Kidney (tissue), 14 donors: ENCODE results near the gene SPTY2D1. TPM values are rescaled to one million over a fixed set of nuclear protein-coding genes. Genes with fewer than 3 reads are reported as not detected.
"Not testable (repeated sequence)": the region's sequence is repeated elsewhere in the genome, so short reads cannot be mapped to it uniquely, and the experiment has no call there.

Experiments
- DNase-seq, 5 donors: peaks; one replicate each; pipeline ENCODE4 v3.0.0-alpha.2; 2013 to 2020
- FAIRE-seq: peaks from 2 replicates; lab custom pipeline; 2012; peaks lifted over from hg19 to GRCh38; lab: Jason Lieb, UNC
- H3K27ac ChIP-seq, 2 donors: one replicate each; pipeline ENCODE4 v1.7.0; 2013; ENCODE audit warnings: low read depth in 2 of 2, low read length in 2 of 2, inconsistent platforms in 1 of 2
- H3K27me3 ChIP-seq: one replicate; pipeline ENCODE4 v1.7.1; 2013; ENCODE audit warnings: low read length, inconsistent platforms; ENCODE audit not compliant: control insufficient read depth, insufficient read depth
- H3K36me3 ChIP-seq, 3 donors: one replicate each; pipeline versions ENCODE4 v1.7.0 to v1.7.1; 2013; ENCODE audit warnings: low read length in 3 of 3, control low read depth in 1 of 3, inconsistent platforms in 1 of 3; ENCODE audit not compliant: insufficient read depth in 3 of 3, control insufficient read depth in 2 of 3
- H3K4me1 ChIP-seq, 3 donors: one replicate each; pipeline versions ENCODE4 v1.7.0 to v1.7.1; 2013; ENCODE audit warnings: low read length in 3 of 3, inconsistent platforms in 1 of 3, low read depth in 1 of 3; ENCODE audit not compliant: control insufficient read depth in 2 of 3, insufficient read depth in 2 of 3
- H3K4me3 ChIP-seq, 3 donors: one replicate each; pipeline versions ENCODE4 v1.7.0 to v1.8.1; 2013; ENCODE audit warnings: low read length in 3 of 3, control low read depth in 1 of 3, inconsistent platforms in 1 of 3
- H3K9ac ChIP-seq, 3 donors: one replicate each; pipeline versions ENCODE4 v1.7.0 to v1.7.1; 2013; ENCODE audit warnings: low read length in 3 of 3, control low read depth in 1 of 3, inconsistent platforms in 1 of 3
- H3K9me3 ChIP-seq, 3 donors: one replicate each; pipeline versions ENCODE4 v1.7.0 to v1.7.1; 2013; ENCODE audit warnings: low read length in 3 of 3, control low read depth in 1 of 3, inconsistent platforms in 1 of 3; ENCODE audit not compliant: control insufficient read depth in 2 of 3, insufficient read depth in 1 of 3
- CTCF ChIP-seq: IDR thresholded peaks from 3 replicates; pipeline ENCODE4 v1.5.1; 2012; ENCODE audit warnings: mild to moderate bottlenecking, moderate library complexity, borderline replicate concordance; ENCODE audit not compliant: insufficient read depth; ENCODE audit errors: extremely low read depth
- intact Hi-C: fragments of 100-400 bp; cut with DNase I; formaldehyde crosslinking; loops from one replicate; pipeline ENCODE4 v1.11.1; 2022
- polyA plus RNA-seq: library from polyadenylated mRNA; stranded (reverse); fragments of 350-450 nt; fragmentation: Illumina TruSeq; extraction: RNeasy Lipid Tissue Mini Kit (QIAGEN cat#74804); gene quantifications from one replicate; pipeline ENCODE4 v1.2.3, GENCODE V29; 2014; ENCODE audit warnings: low read depth, low replicate concordance; ENCODE audit not compliant: insufficient read depth
- total RNA-seq: library from RNA; stranded (reverse); fragmentation: NEBNext Ultra II Directional; extraction: Animal tissue kit (Norgen Biotek cat#: 25700); gene quantifications from one replicate; pipeline ENCODE4 v1.2.1, GENCODE V29; 2021
- donor health status: control.
- donor health status: control.
- donor health status: control.
- donor health status: control.
- donor health status: control.
- donor health status: DM: yes; HTN: yes; CAD: no.
- donor health status: Normal renal cell carcinoma (clear cell type).

The SPTY2D1 gene
- total and polyA plus RNA-seq, 2 donors from 2014 or later: 4.8 to 21.9 TPM

GRCh38 chr11:18669711-18670110 lies 35.6 kb upstream of the SPTY2D1 start:
- H3K4me3 ChIP-seq: no peak overlapping the region
- no peak overlapping the region for H3K27ac ChIP-seq
- H3K9ac ChIP-seq: no peak overlapping the region
- H3K27me3 ChIP-seq: no peaks in the 10 kb centered on the region
- intact Hi-C loops: no loop called here
- FAIRE-seq: no peak
- H3K9me3 ChIP-seq: no peaks in the 10 kb centered on the region
- DNase-seq: no peak
- no peaks in the 10 kb centered on the region for H3K36me3 ChIP-seq
- TF ChIP-seq CTCF: no peak
- H3K4me1 ChIP-seq: peaks cover 0 to 2% (median 0%) of the 10 kb centered on the region in 3 donors

- Histone ChIP-seq H3K27ac (no peak overlapping the region), H3K27me3 (no peaks in the 10 kb centered on the region), H3K9me3 (no peaks in the 10 kb centered on the region), H3K4me3 (no peak overlapping the region), H3K9ac (no peak overlapping the region), H3K4me1 (peaks cover 0 to 2% (median 0%) of the 10 kb centered on the region in 3 donors), H3K36me3 (no peaks in the 10 kb centered on the region)
- intact Hi-C loops: no loop called here
- no peak for TF ChIP-seq CTCF
- DNase-seq (no peak), FAIRE-seq (no peak)
Observed at GRCh38 chr11:18669219-18669596, 35.1 kb upstream of the SPTY2D1 start.

- no peaks in the 10 kb centered on the region for H3K27me3 ChIP-seq
- DNase-seq: no peak
- H3K9ac ChIP-seq: no peak overlapping the region
- FAIRE-seq: no peak
- no peak for TF ChIP-seq CTCF
- no peak overlapping the region for H3K27ac ChIP-seq
- no peaks in the 10 kb centered on the region for H3K36me3 ChIP-seq
- peaks cover 0 to 2% (median 0%) of the 10 kb centered on the region in 3 donors for H3K4me1 ChIP-seq
- H3K9me3 ChIP-seq: no peaks in the 10 kb centered on the region
- H3K4me3 ChIP-seq: no peak overlapping the region
- intact Hi-C loops: no loop called here
Observed at GRCh38 chr11:18668131-18668530, 34.0 kb upstream of the SPTY2D1 start.

GRCh38 chr11:18665353-18665872 lies 31.3 kb upstream of the SPTY2D1 start:
- H3K9me3 ChIP-seq, H3K9ac ChIP-seq, H3K36me3 ChIP-seq, H3K27me3 ChIP-seq, DNase-seq, H3K27ac ChIP-seq, intact Hi-C loops, H3K4me3 ChIP-seq, FAIRE-seq, H3K4me1 ChIP-seq: not testable (repeated sequence)
